Measurements from ENCODE around the gene SEL1L3. TPM values are rescaled to one million over a fixed set of nuclear protein-coding genes. Genes with fewer than 3 reads are reported as not detected.

The SEL1L3 gene
- total and polyA plus RNA-seq, 9 of the 15 experiments (the other 6 are each of a cell fraction or from before 2014, with no cell fraction given) = 10.0 to 44.3 (median 21.6) TPM

GRCh38 chr4:25811374-25811690 lies 51.5 kb downstream of the SEL1L3 start:
- ATAC-seq (no peak), FAIRE-seq (no peak), DNase-seq (ENCODE audit: extremely low read depth in 1 of 4, low spot score in 3 of 4) (no peak)
- no TSS peak for BruUV-seq (replicated peaks)
- in situ Hi-C loops (cut with MboI) (no loop called here), intact Hi-C loops (cut with micrococcal nuclease) (no loop called here)
- H3K4me3 ChIP-seq = no peak overlapping the region
- no peaks in the 10 kb centered on the region for H4K20me1 ChIP-seq (replicated peaks; ENCODE audit: control insufficient read depth, insufficient read depth, low read length)
- H3K9me1 ChIP-seq (ENCODE audit: control insufficient read depth, insufficient read depth, low read length) = no peaks in the 10 kb centered on the region
- H3K27ac ChIP-seq (ENCODE audit: extremely low read depth, low read depth, low read length) = no peak overlapping the region
- TF ChIP-seq ZSCAN29 (IDR thresholded peaks at IDR 0.05) (no peak), TFAP4 (CRISPR knock-in tag; IDR thresholded peaks at IDR 0.05; ENCODE audit: borderline replicate concordance) (no peak), ARID3B (CRISPR knock-in tag; IDR thresholded peaks at IDR 0.05; ENCODE audit: borderline replicate concordance) (no peak)
- H3K9ac ChIP-seq (ENCODE audit: insufficient read depth in 1 of 2, low read depth in 2 of 2, low read length in 2 of 2) = no peak overlapping the region
- no peak overlapping the region for H2AFZ ChIP-seq (ENCODE audit: low read depth, low read length)
- H3K9me3 ChIP-seq (replicated peaks; ENCODE audit: control insufficient read depth, insufficient read depth, low read depth, low read length) = no peaks in the 10 kb centered on the region
- no peaks in the 10 kb centered on the region for H3K27me3 ChIP-seq (ENCODE audit: control insufficient read depth in 2 of 2, insufficient read depth in 2 of 2, low read length in 2 of 2)
- ChIA-PET POLR2A (interaction anchor here (0.6 kb wide), 1 partner anchor 47 kb away, joined by 3 read pairs; no protein-coding TSS in a partner anchor), CTCF (ENCODE audit: low intra/inter-chr PET ratio) (no interaction called here)
- H3K79me2 ChIP-seq (ENCODE audit: control insufficient read depth, insufficient read depth, low read length) = no peaks in the 10 kb centered on the region
- 97% methylated on average over 4 of the region's 4 CpGs for WGBS (ENCODE audit: insufficient coverage, low coverage, missing lambda C conversion rate)
- peaks cover 6% of the 10 kb centered on the region; the same call in 2 of the 3 replicates for H3K36me3 ChIP-seq (ENCODE audit: control insufficient read depth, insufficient read depth, low read length)
- H3K4me2 ChIP-seq (ENCODE audit: insufficient read depth, low read length) = no peak overlapping the region
- H3K4me1 ChIP-seq (replicated peaks in 1 of 2; ENCODE audit: control insufficient read depth in 2 of 2, insufficient read depth in 2 of 2, low read length in 2 of 2) = no peaks in the 10 kb centered on the region
